HG02678 (cell line): ENCODE measurements around the gene C4orf50.

Experiments
- ATAC-seq: cut with Tn5 transposase; IDR thresholded peaks from one replicate; pipeline ENCODE4 v1.9.1; 2021; ENCODE audit warnings: mild to moderate bottlenecking, moderate library complexity; ENCODE audit not compliant: unreplicated experiment

The C4orf50 gene

GRCh38 chr4:6018331-6018730 lies at the start of gene C4orf50:
C4orf50 (minus strand) TSS chr4:6018431.
- no peak for ATAC-seq

- no peak for ATAC-seq
Measured at GRCh38 chr4:6065934-6066590, 47.8 kb upstream of the C4orf50 start.

- no peak for ATAC-seq
Measured at GRCh38 chr4:6065166-6065565, 46.9 kb upstream of the C4orf50 start.

- ATAC-seq = no peak
Measured at GRCh38 chr4:6064383-6064782, 46.2 kb upstream of the C4orf50 start.

- ATAC-seq = no peak
Measured at GRCh38 chr4:6063684-6064083, 45.5 kb upstream of the C4orf50 start.

GRCh38 chr4:6062133-6062532 lies 43.9 kb upstream of the C4orf50 start:
- ATAC-seq = no peak

- ATAC-seq = no peak
Measured at GRCh38 chr4:6059375-6059805, 41.2 kb upstream of the C4orf50 start.

GRCh38 chr4:6058531-6059374 lies 40.5 kb upstream of the C4orf50 start:
- no peak for ATAC-seq

GRCh38 chr4:6056976-6057766 lies 38.9 kb upstream of the C4orf50 start:
- ATAC-seq = no peak

- no peak for ATAC-seq
Measured at GRCh38 chr4:6055436-6055835, 37.2 kb upstream of the C4orf50 start.

GRCh38 chr4:6055030-6055429 lies 36.8 kb upstream of the C4orf50 start:
- ATAC-seq = no peak

GRCh38 chr4:6054162-6054922 lies 36.1 kb upstream of the C4orf50 start:
- no peak for ATAC-seq

- ATAC-seq = no peak
Measured at GRCh38 chr4:6052679-6053078, 34.4 kb upstream of the C4orf50 start.

GRCh38 chr4:6050551-6050950 lies 32.3 kb upstream of the C4orf50 start:
- ATAC-seq = no peak

GRCh38 chr4:6049985-6050384 lies 31.8 kb upstream of the C4orf50 start:
- no peak for ATAC-seq

- no peak for ATAC-seq
Measured at GRCh38 chr4:6049278-6049677, 31.0 kb upstream of the C4orf50 start.

GRCh38 chr4:6048537-6048936 lies 30.3 kb upstream of the C4orf50 start:
- ATAC-seq = no peak

- no peak for ATAC-seq
Measured at GRCh38 chr4:6047130-6047673, 29.0 kb upstream of the C4orf50 start.

- ATAC-seq = no peak
Measured at GRCh38 chr4:6046526-6047129, 28.4 kb upstream of the C4orf50 start.

GRCh38 chr4:6044805-6045204 lies 26.6 kb upstream of the C4orf50 start:
- ATAC-seq = no peak
